HG02571 (cell line): ENCODE data around the gene CPNE6.

ENCODE experiments used
- ATAC-seq: cut with Tn5 transposase; IDR thresholded peaks from one replicate; pipeline ENCODE4 v1.9.1; 2021; ENCODE audit warnings: mild to moderate bottlenecking, moderate library complexity; ENCODE audit not compliant: unreplicated experiment

CPNE6 gene

DNA sequence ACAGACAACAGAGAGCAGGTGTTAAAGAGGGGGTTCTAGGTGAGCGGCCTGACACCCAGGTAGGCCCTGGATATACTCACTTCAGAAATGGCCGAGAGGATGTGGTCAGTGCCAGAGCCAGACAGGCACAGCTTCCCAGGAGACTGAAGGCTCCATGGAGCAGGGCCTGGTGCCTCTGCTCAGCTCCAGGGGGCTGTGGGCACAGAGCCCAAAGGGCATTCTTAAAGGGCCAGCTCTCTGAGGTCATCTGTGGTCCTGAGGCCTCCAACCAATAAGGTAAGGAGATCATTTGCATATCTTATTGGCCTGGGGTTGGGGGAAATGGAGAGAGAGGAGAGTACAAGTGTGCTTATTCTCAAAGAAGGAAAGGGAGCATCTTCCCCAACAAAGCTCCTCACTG, 13.1 kb downstream of the CPNE6 start:
- no peak for ATAC-seq

DNA sequence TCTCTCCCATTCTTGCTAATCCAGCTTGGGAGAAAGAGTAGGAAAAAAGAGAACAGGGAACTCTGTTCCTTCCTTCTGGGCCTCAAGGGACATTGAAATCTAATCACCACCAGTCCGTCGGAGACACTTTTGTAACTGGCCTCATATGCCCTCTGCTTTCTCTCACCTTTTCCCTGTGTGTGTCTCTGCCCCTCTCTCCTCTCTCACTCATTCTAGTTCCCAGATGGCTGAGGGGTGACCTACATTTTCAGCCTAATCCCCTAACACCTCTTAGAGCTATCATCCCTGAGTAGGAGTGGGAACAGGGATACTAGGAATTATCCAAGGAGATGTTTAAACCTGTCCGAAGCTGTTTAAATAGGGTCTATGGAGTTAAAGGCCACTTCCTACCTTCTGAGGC, 13.9 kb downstream of the CPNE6 start:
- no peak for ATAC-seq

DNA sequence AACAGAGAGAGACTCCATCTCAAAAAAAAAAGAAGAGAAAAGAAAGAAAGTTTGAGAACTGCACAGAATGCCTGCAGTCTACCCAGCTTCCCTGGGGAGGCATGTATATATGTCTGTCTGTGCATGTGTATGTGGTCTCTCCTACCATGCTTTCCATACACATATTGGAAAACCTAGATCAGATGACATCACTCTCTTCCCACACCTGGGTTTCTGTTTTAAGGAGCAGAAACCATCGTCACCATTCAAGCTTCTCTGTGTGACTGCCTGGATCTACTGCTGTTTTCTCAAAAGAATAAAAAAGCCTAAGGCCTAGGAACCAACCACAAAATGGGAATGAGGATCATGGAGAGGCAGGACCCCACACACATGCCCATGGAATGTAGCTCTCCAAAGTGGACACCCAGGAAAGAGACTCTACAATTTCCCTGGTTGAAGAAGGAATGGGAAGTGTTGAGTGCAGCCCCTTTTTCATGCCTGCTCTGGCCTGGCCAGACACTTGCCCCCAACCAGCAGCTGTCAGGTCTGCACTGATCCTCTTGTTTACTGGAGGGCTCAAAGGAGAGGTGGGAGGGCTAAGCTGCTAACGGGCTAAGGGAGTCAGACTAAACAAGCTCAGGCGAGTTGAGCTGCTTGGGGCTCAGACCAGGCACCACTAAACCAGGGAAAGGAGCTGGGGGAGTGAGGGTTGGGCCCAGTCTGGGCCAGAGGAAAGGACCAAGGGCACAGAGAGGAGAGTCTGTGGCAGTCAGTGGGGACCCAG, 15.0 kb downstream of the CPNE6 start:
- no peak for ATAC-seq

DNA sequence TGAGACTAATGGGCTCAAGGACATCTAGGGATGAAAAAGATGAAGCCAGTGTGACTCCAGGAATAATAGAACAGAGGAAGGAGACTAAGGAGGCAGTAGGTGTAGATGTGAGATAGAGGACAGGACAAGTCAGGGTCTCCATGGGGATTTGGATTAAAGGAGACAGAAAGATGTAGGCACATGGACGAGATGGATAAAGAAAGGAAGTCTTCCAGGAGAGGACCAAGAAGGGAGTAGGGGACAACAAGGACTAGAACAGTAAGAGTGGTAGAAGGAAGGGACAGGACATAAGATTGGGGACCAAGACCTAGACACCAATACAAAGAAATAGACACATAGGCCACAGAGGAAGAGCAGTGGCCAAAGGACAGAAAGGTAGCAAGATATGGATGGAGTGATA, 15.6 kb downstream of the CPNE6 start:
- ATAC-seq: no peak

DNA sequence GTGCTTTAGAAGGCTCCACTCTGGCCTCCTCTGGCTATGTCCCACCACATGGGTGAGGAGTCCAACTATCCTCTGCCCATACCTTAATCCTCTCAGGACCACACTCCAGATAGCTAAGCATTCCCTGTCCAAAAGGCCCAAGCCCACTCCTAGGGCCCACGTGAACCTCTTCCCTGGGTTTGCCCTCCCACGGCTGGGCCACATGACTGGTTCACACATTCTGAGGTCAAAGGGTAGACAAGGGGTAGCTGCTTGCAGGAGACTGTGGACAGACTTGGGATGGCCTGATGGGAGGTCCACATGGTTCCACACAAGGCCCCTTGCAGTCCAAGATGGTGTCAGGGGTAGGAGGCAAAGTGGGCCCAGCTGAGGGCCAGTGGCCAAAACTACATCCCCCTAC, 16.7 kb downstream of the CPNE6 start:
- ATAC-seq: no peak

DNA sequence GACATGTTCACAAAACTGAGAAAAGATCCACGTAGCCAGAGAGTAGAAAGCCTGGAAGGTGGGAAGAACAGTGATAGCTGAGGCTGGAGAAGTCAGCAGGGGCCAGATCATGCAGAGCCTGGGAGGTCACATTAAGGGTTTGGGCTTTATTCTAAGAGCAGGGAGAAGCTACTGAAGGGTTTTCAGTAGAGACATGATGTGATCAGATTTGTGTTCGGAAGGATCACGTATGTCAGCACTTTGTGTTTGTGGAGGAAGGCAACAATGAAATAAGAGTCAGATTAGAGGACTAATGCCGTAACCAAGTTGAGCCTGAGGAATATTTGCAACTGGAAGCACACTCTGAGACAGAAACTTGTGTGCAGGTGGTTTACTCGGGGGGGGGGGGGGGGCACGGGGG, 18.5 kb downstream of the CPNE6 start:
- no peak for ATAC-seq

DNA sequence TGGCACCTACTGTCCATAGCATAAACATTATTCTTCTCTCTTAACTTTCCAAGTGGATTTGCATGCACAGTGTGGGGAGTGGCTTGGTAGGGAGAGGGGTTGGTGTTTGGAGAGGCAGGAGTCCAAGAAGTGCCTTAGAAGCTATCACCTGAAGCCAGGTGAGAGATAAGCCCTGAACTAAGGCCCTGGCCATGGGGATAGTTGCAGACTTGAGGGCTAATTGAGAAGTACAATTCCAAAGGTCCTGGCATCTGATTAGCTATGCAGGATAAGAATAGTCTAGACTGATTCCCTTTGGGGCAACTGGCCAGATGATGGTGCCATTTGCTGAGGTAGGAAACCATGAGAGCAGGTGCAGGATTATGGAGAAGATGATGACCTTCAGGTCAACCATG, 20.7 kb downstream of the CPNE6 start:
- ATAC-seq: no peak

DNA sequence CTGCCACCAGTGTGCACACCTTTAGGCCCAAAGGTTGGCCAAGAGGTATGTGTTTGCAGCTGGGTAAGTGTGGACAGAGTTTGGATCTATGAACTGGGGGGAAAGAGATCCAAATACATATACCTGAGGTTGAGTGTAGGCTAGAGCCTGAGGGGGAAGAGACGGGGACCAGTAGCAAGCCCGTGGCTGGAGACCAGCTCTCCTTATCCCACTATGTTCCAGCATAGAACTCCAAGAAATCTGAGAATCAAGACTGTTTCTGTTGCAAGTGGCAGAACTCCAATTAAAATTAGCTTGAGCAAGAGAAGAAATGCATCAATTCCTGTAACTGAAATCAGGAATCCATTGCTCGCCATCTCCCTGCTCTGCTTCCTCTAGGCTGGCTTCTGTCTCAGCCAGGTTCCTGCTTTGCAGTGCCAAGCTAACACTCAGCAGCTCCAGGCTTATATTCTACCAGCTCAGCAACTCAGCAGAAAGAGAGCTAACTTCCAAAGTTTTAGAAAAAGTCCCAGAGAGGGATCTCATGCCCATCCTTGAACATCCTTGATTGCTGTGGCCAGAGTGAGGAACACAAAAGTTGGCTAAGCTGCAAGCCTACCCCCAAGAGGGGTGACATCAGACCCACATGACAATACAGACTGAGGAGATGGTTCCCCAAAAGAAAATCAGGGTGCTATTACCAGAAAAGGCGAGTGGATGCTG, 21.3 kb downstream of the CPNE6 start:
- ATAC-seq: no peak

DNA sequence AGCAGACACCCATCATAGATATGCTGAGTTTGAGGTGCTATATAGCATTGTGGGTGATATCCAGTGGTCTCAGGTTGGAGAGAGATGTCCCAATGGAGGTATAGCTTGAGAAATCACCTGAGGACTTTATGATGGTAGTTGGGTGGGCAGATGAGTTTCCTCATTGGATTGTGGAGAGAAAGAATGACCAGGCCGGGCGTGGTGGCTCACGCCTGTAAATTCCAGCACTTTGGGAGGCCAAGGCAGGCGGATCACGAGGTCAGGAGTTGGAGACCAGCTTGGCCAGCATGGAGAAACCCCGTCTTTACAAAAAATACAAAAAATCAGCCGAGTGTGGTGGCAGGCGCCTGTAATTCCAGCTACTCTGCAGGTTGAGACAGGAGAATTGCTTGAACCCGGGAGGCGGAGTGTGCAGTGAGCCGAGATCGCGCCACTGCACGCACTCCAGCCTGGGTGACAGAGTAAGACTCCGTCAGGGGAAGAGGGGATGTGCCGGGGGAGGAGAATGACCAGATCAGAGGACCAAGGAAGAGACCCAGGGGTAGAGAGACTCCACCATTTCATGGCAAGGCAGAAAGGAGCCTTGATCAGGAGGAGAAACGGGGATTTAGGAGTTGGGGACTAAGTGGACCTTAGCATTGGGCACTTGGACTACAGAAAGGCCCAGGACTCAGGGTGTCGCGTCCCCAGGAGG, 22.0 kb downstream of the CPNE6 start:
- ATAC-seq: no peak

DNA sequence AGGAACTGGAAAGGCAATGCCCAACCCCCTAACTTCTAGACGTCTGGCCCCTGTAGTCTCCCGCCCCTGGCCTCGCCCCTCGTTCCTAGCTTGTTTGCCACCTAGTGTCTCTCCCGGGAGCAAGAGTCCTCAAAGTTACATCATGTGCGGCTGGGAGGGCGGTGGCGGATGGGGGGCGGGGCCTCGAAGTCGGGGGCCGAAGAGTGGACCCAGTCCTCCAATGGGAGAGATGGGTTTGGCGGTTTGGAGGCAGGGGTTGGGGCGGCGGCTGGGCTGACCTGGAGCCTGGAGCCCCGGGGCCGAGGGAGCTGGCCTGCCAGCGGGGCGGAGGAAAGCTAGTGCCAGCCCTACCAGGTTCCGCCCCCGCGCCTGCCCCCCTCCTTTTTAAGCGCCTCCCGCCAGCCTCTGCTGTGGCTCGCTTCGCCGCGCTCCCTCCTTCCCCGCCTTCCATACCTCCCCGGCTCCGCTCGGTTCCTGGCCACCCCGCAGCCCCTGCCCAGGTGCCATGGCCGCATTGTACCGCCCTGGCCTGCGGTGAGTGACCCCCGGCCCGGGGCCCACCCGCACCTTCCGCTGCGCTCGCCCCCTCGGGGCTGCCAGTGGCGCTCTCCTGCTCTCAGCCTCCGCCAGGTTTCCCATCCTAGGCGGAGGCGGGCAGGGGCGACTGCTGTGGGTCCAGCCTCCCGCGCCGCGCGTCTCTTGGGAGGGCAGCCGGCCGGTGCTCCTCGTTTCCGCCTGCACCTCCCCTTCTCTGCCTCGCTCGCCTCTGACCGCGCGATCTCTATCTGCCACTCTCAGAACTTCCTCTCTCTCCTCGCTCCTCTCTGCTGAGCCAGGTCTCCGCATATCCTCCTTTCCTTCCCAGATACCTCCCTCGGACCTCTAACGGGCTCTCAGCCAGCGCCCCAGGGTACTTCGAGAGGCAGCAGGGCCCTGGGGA, 22.8 kb downstream of the CPNE6 start, which contains the start of gene PCK2:
Gene PCK2 (plus strand): TSS at position 411 of the 940 bp plus-strand sequence. CDS start 95 bp downstream, at position 506.
- ATAC-seq: peak; percentile 48

DNA sequence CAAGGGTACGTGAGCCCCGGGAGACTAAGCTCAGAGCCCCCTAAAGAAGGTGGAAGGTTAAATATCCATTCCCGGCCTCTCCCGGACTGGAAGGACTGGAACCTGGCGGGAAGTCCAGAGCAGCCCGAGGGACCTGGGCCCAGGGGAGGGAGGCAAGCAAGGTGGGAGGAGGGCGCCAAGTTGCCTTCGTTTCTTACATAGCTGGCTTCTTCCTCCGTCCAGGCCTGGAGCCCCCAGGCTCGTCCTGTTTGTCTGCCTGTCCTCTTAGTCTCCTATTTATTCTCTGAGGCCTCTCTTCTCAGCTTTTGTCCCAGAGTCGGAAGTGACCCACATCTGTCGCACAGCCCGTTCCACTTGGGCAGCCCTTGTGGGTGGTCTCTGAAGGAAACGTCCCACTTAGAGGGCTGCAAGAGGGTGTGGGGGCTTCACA, 23.5 kb downstream of the CPNE6 start:
- ATAC-seq: no peak

DNA sequence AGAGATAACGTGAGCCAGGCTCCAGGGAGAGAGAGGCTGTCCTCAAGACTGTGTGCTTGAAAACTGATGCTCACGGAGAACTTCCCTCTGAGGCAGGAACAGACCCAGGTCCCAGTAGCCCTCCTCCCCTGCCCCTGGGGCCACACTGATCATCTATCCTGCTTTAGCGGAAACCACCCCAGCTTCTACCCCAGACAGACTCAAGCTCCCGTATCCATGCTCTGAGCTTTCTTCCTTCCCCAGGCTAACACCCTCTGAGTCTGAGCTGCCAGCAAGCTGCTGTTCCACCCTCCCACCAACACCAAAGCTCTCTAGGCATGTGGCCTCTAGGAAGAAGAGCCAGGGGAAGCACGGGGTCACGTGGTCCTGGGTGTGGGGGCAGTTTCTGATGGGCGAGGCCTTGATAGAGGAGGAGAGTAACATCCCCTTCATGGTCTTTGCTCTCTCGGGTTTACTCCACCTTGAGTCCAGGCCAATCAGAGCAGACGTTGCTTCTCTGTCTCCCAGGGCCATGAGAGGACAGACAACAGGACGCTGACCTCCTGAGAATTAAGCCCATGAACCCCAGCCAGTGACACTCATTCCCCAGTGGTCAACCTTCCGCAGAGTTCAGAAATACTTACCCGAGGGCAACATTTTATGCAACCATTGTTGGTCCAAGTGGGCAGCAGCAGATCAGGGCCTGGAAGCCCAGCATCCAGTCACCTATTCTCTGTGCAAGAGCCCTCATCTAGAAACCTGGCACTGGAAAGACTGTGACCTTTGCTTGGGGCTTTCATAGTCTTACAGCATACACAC, 24.1 kb downstream of the CPNE6 start:
- ATAC-seq: peak; percentile 53

DNA sequence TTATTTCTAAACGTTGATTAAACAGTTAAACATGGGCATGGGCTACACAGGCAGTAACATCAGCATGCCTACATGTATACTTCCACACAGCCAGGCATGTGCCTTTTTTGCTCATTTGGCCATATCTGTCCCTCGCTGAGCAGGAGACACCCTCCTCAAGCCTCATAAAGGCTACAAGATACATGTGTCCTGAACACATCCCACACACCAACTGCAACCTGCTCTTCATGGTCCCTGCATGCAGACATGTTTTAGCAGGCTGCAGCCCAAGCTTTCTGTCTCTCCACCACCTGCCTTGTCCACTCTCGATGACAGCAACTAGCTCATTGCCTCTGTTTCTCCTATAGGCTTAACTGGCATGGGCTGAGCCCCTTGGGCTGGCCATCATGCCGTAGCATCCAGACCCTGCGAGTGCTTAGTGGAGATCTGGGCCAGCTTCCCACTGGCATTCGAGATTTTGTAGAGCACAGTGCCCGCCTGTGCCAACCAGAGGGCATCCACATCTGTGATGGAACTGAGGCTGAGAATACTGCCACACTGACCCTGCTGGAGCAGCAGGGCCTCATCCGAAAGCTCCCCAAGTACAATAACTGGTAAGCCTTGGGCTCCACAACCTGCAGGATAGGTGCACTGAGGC, 25.3 kb downstream of the CPNE6 start:
- no peak for ATAC-seq

DNA sequence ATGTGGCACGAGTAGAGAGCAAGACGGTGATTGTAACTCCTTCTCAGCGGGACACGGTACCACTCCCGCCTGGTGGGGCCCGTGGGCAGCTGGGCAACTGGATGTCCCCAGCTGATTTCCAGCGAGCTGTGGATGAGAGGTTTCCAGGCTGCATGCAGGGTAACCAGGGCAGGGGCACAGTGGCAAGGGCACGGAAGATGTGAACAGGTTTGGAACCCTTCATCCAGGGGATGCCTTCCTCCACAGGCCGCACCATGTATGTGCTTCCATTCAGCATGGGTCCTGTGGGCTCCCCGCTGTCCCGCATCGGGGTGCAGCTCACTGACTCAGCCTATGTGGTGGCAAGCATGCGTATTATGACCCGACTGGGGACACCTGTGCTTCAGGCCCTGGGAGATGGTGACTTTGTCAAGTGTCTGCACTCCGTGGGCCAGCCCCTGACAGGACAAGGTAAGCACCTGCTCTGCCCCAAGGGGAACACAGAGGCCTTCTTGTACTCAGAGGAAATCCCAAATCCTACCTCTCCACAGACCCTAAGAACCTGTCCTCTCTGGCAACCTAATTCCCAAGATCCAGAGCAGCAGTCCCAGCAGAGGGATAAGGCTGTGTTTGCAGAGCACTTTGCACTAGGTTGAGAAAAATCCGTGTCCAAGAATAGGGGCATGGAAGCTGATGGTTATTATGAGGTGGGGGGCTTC, 27.0 kb downstream of the CPNE6 start:
- no peak for ATAC-seq

DNA sequence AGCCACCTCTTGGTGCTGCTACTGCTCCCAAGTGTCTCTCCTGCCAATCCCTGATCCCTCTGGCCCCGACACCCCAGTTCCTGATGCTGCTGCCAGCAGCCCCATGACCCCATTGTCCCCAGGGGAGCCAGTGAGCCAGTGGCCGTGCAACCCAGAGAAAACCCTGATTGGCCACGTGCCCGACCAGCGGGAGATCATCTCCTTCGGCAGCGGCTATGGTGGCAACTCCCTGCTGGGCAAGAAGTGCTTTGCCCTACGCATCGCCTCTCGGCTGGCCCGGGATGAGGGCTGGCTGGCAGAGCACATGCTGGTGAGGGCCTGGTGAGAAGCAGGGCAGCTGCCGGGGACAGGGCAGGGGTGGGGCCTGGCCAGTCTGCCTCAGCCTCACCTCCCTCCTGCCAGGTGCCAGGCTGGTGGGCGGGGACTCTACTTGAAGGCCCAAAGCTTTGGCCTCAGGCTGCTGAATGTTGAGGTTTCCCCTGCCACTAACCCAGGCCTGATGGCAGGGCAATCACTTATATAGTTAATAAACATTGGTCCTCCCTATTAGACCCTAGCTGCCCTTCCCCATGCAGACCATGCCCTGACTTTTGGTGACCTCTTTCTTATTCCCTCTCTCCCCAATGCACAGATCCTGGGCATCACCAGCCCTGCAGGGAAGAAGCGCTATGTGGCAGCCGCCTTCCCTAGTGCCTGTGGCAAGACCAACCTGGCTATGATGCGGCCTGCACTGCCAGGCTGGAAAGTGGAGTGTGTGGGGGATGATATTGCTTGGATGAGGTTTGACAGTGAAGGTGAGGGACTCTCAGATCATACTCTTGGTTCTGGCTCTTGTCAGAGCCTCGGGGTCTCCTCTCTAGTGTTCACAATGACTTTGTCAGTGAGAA, 27.8 kb downstream of the CPNE6 start:
- no peak for ATAC-seq

DNA sequence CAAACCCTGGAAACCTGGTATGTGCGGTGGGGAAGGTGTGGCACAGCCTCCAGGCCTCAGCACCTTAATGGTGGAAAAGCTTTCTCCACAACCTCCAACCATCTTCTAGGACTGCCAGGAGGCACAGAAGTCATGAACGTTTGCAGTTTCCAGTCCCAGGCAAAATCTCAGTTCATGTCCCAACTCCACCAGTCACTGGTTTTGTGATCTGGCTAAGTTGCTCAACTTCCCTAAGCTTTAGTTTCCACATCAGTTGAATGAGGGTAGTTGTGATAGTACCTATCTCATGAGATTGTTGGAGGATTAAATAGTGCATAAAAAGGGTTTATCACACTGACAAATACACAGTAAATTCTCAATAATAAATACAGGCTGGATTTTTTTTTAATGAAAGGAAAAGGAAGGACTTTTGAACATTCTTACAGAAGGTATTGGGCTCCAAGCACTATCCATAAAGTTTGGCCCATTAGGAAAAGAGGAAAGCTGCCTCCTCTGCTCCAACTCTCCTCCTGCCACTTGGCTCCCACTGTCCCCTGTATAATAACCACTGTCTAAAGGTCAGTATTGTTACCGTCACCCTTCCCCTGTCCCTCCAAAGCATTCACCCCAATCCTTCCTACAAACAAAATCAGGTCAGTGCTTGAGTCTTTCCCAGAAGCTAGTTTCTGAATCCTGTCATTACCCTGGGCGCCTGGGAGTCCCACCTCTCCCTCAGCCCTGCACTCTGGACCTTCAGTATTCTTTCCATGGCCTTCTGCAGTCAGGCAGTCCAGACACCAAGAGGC, 29.0 kb downstream of the CPNE6 start:
- no peak for ATAC-seq

DNA sequence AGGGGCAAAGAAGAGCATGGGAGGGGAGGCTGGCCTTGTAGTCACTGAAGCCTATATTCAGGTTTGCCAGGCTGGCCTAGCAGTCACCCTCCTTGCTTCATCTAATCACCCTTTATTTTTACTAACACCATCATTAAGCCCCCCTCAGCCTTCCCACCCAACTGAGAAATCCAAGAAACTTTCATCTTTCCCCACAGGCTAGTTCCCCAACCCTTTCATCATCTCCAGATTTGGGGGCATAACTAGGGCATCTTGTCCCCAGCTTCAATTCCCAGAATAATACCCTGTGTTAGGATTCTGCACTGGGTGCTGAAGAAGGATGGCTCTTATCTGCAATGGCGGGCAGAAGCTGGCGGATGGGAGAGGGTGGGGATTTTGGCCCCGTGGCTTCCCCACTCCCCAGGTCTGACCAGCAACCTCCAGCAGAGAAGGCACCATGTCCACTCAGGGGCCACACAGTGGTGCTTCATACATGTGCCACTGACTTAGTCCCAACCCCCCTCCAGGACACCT, 29.7 kb downstream of the CPNE6 start:
- ATAC-seq: no peak
